ENCODE results near the gene APBA3.

- TF ChIP-seq POLR2A (IDR thresholded peaks at IDR 0.05): no peak
- no peak for TF ChIP-seq CTCF (IDR thresholded peaks at IDR 0.05)
Measured at GRCh38 chr19:3767050-3767449, 5.6 kb upstream of the APBA3 start.

Data from heart left ventricle (tissue), 13 donors.